Measurements from ENCODE around the gene KCNN1. TPM values are rescaled to one million over a fixed set of nuclear protein-coding genes. Genes with fewer than 3 reads are reported as not detected.

Gene KCNN1
- total and polyA plus RNA-seq, 2 of the 13 experiments (the other 11 are each of a cell fraction or from before 2014, with no cell fraction given): 0.04 TPM; not detected in 1

DNA sequence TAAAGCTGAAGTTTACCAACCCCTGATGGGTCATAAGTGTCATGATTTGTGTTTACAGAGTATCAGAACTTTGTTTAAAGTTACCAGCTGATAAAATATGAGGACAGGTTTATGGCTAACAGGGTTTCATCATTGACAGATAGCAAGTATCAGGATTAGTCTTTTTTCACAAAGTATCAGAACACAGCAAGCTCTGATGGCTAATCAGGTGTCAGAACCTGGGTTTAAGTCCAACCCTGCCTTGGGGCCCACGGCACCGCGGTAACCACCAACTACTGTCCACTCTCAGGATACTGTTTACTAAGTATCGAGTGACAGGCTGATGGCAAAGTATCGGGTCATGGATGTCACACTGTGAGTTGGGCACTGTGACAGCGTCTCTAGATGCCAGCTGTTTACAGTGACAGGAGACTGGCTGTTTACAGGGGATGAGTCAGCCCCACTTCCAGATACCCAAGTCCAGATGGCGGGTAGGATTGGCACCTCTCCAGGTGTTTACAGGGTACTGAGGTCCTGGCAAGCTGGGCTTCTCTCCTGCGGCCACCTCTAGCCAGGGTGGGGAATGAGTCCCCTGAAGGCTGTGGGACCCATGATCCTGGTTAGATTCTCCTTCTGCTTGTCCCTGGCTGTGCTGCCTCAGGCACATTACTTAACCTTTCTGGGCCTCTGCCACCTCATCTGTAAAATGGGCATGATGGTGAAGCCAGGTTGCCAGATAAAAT is 62.9 kb downstream of the KCNN1 start (continued):
- TF ChIP-seq, protein P1, sequence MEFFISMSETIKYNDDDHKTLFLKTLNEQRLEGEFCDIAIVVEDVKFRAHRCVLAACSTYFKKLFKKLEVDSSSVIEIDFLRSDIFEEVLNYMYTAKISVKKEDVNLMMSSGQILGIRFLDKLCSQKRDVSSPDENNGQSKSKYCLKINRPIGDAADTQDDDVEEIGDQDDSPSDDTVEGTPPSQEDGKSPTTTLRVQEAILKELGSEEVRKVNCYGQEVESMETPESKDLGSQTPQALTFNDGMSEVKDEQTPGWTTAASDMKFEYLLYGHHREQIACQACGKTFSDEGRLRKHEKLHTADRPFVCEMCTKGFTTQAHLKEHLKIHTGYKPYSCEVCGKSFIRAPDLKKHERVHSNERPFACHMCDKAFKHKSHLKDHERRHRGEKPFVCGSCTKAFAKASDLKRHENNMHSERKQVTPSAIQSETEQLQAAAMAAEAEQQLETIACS (CRISPR knock-in tag; IDR thresholded peaks at IDR 0.05): no peak
- no peak for TF ChIP-seq ARNT (IDR thresholded peaks at IDR 0.05)
- TF ChIP-seq, protein P2, sequence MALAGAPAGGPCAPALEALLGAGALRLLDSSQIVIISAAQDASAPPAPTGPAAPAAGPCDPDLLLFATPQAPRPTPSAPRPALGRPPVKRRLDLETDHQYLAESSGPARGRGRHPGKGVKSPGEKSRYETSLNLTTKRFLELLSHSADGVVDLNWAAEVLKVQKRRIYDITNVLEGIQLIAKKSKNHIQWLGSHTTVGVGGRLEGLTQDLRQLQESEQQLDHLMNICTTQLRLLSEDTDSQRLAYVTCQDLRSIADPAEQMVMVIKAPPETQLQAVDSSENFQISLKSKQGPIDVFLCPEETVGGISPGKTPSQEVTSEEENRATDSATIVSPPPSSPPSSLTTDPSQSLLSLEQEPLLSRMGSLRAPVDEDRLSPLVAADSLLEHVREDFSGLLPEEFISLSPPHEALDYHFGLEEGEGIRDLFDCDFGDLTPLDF (CRISPR knock-in tag; IDR thresholded peaks at IDR 0.05): no peak
- TF ChIP-seq ZNF33B (CRISPR knock-in tag; IDR thresholded peaks at IDR 0.05): no peak
- TF ChIP-seq CAMTA2 (CRISPR knock-in tag; IDR thresholded peaks at IDR 0.05; ENCODE audit: borderline replicate concordance): no peak
- no peak for TF ChIP-seq HNRNPLL (IDR thresholded peaks at IDR 0.05; ENCODE audit: low read depth, low read length, poor library complexity, severe bottlenecking)
- TF ChIP-seq FOXO1 (CRISPR knock-in tag; IDR thresholded peaks at IDR 0.05): peak; percentile 79
- no peak for TF ChIP-seq MAZ (IDR thresholded peaks at IDR 0.05; ENCODE audit: borderline replicate concordance, low read depth, low read length)
- TF ChIP-seq MAZ (CRISPR knock-in tag; IDR thresholded peaks at IDR 0.05; ENCODE audit: low read depth): no peak
- TF ChIP-seq, protein P3, sequence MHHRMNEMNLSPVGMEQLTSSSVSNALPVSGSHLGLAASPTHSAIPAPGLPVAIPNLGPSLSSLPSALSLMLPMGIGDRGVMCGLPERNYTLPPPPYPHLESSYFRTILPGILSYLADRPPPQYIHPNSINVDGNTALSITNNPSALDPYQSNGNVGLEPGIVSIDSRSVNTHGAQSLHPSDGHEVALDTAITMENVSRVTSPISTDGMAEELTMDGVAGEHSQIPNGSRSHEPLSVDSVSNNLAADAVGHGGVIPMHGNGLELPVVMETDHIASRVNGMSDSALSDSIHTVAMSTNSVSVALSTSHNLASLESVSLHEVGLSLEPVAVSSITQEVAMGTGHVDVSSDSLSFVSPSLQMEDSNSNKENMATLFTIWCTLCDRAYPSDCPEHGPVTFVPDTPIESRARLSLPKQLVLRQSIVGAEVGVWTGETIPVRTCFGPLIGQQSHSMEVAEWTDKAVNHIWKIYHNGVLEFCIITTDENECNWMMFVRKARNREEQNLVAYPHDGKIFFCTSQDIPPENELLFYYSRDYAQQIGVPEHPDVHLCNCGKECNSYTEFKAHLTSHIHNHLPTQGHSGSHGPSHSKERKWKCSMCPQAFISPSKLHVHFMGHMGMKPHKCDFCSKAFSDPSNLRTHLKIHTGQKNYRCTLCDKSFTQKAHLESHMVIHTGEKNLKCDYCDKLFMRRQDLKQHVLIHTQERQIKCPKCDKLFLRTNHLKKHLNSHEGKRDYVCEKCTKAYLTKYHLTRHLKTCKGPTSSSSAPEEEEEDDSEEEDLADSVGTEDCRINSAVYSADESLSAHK (CRISPR knock-in tag; IDR thresholded peaks at IDR 0.05; ENCODE audit: borderline replicate concordance): no peak
- no peak for TF ChIP-seq NFRKB (IDR thresholded peaks at IDR 0.05)
- TF ChIP-seq CREB1 (IDR thresholded peaks at IDR 0.05): no peak
- TF ChIP-seq CREB1 (CRISPR knock-in tag; IDR thresholded peaks at IDR 0.05): peak; percentile 32; the same call in 1 of the 2 replicates
- TF ChIP-seq CENPX (CRISPR knock-in tag; IDR thresholded peaks at IDR 0.05): no peak
- no peak for TF ChIP-seq SKI (IDR thresholded peaks at IDR 0.05; ENCODE audit: partially characterized antibody)
- TF ChIP-seq MBD4 (IDR thresholded peaks at IDR 0.05; ENCODE audit: borderline replicate concordance, low read length): no peak
- TF ChIP-seq HDAC1 (CRISPR knock-in tag; IDR thresholded peaks at IDR 0.05): no peak; the same call in 1 of the 2 replicates
- TF ChIP-seq, protein P4, sequence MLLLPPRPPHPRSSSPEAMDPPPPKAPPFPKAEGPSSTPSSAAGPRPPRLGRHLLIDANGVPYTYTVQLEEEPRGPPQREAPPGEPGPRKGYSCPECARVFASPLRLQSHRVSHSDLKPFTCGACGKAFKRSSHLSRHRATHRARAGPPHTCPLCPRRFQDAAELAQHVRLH (CRISPR knock-in tag; IDR thresholded peaks at IDR 0.05; ENCODE audit: borderline replicate concordance, low read depth): no peak
- no peak for TF ChIP-seq RFXAP (CRISPR knock-in tag; IDR thresholded peaks at IDR 0.05; ENCODE audit: borderline replicate concordance)
- no peak for TF ChIP-seq SCMH1 (CRISPR knock-in tag; IDR thresholded peaks at IDR 0.05; ENCODE audit: borderline replicate concordance)
- TF ChIP-seq GPN1 (CRISPR knock-in tag; IDR thresholded peaks at IDR 0.05; ENCODE audit: borderline replicate concordance): no peak
- no peak for TF ChIP-seq MZF1 (CRISPR knock-in tag; IDR thresholded peaks at IDR 0.05; ENCODE audit: borderline replicate concordance)
- no peak for TF ChIP-seq ZNF850 (CRISPR knock-in tag; conservative IDR thresholded peaks at IDR 0.05)
- TF ChIP-seq, protein P5, sequence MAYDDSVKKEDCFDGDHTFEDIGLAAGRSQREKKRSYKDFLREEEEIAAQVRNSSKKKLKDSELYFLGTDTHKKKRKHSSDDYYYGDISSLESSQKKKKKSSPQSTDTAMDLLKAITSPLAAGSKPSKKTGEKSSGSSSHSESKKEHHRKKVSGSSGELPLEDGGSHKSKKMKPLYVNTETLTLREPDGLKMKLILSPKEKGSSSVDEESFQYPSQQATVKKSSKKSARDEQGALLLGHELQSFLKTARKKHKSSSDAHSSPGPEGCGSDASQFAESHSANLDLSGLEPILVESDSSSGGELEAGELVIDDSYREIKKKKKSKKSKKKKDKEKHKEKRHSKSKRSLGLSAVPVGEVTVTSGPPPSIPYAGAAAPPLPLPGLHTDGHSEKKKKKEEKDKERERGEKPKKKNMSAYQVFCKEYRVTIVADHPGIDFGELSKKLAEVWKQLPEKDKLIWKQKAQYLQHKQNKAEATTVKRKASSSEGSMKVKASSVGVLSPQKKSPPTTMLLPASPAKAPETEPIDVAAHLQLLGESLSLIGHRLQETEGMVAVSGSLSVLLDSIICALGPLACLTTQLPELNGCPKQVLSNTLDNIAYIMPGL (CRISPR knock-in tag; IDR thresholded peaks at IDR 0.05; ENCODE audit: borderline replicate concordance in 1 of 2, low read depth in 1 of 2): no peak
